HepG2 (cell line): ENCODE results near the gene AKAP12. TPM values are rescaled to one million over a fixed set of nuclear protein-coding genes. Genes with fewer than 3 reads are reported as not detected.

ENCODE experiments used
- ATAC-seq: fragments of 200-7000 bp; cut with Tn5 transposase; 3 replicates; pipeline ENCODE4 v1.9.1; 2020; ENCODE audit warnings: mild to moderate bottlenecking, moderate library complexity
- BruUV-seq: library from RNA; stranded (reverse); fragments of 400-500 nt; replicated peaks from 2 replicates; lab custom pipeline; 2021; lab: Mats Ljungman, UMichigan
- CTCF ChIA-PET: fragments of 300-600 bp; formaldehyde crosslinking; extraction: SDS; loops from one replicate; lab custom pipeline; 2021; ENCODE audit warnings: low total read pairs, inconsistent platforms, low intra/inter-chr PET ratio; lab: Yijun Ruan, JAX
- POLR2A ChIA-PET: fragments of 350-600 bp; sonication (Branson Sonifier 250); formaldehyde crosslinking; loops from one replicate; lab custom pipeline; 2020; ENCODE audit warnings: antibody characterized with exemption, inconsistent platforms; lab: Yijun Ruan, JAX
- DNase-seq: peaks from one replicate; pipeline ENCODE4 v3.0.0-alpha.2; 2015; ENCODE audit warnings: low spot score
- FAIRE-seq: peaks from 3 replicates; lab custom pipeline; 2011; peaks lifted over from hg19 to GRCh38; lab: Jason Lieb, UNC
- H2AFZ ChIP-seq: one replicate; pipeline ENCODE4 v1.6.1; 2011; ENCODE audit warnings: low read length, inconsistent platforms
- H3K27ac ChIP-seq: fragments of 300-600 bp; 3 replicates; pipeline ENCODE4 v1.8.0; 2011; ENCODE audit warnings: mixed run types, mild to moderate bottlenecking, mixed read lengths, low read length, inconsistent platforms; ENCODE audit not compliant: insufficient read depth; ENCODE audit errors: extremely low read length
- H3K27me3 ChIP-seq, 2 experiments: fragments of 200-600 bp in 1 of 2; 2 replicates in 1 of 2; 3 replicates in 1 of 2; pipeline versions ENCODE4 v1.6.0 to v1.8.0; 2011; ENCODE audit warnings: low read length in 2 of 2, mild to moderate bottlenecking in 2 of 2, moderate library complexity in 2 of 2, inconsistent platforms in 1 of 2; ENCODE audit not compliant: insufficient read depth in 2 of 2, control insufficient read depth in 1 of 2
- H3K36me3 ChIP-seq, 2 experiments: fragments of 200-600 bp in 1 of 2; replicated peaks in 1 of 2; 2 replicates in 1 of 2; 3 replicates in 1 of 2; pipeline versions ENCODE4 v1.5.1 to v1.8.0; 2011; ENCODE audit warnings: low read length in 2 of 2, inconsistent platforms in 1 of 2; ENCODE audit not compliant: insufficient read depth in 2 of 2, control insufficient read depth in 1 of 2
- H3K4me1 ChIP-seq: 2 replicates; pipeline ENCODE4 v1.5.1; 2012; ENCODE audit warnings: low read length, inconsistent platforms; ENCODE audit not compliant: insufficient read depth
- H3K4me2 ChIP-seq: 2 replicates; pipeline ENCODE4 v1.6.0; 2011; ENCODE audit warnings: low read depth, low read length, inconsistent platforms
- H3K4me3 ChIP-seq, 3 experiments: fragments of 200-600 bp in 1 of 3; sonication (generic), shearing (Covaris generic) in 1 of 3; replicated peaks in 1 of 3; 2 replicates each; pipeline ENCODE4 v1.5.1; 2011 to 2016; ENCODE audit warnings: low read length in 3 of 3, inconsistent platforms in 2 of 3, low read depth in 2 of 3, mild to moderate bottlenecking in 2 of 3, control low read depth in 1 of 3, mixed read lengths in 1 of 3; ENCODE audit not compliant: insufficient read depth in 1 of 3
- H3K79me2 ChIP-seq: one replicate; pipeline ENCODE4 v1.6.1; 2011; ENCODE audit warnings: low read length, inconsistent platforms; ENCODE audit not compliant: insufficient read depth
- H3K9ac ChIP-seq: 2 replicates; pipeline ENCODE4 v1.6.0; 2011; ENCODE audit warnings: mild to moderate bottlenecking, low read depth, low read length, inconsistent platforms; ENCODE audit not compliant: insufficient read depth
- H3K9me3 ChIP-seq: 2 replicates; pipeline ENCODE4 v1.5.1; 2012; ENCODE audit warnings: mild to moderate bottlenecking, low read length
- H4K20me1 ChIP-seq: 2 replicates; pipeline ENCODE4 v1.6.0; 2011; ENCODE audit warnings: inconsistent platforms, mild to moderate bottlenecking, low read length, moderate library complexity; ENCODE audit not compliant: insufficient read depth
- ADNP ChIP-seq: sonication (generic); formaldehyde crosslinking; IDR thresholded peaks from 2 replicates; pipeline ENCODE4 v1.4.0; 2020; ENCODE audit warnings: missing genetic modification reagents
- EEA1 ChIP-seq: sonication (generic); formaldehyde crosslinking; IDR thresholded peaks from 2 replicates; pipeline ENCODE4 v1.5.1; 2020; ENCODE audit warnings: mild to moderate bottlenecking, missing genetic modification reagents, borderline replicate concordance
- GABPB1 ChIP-seq: IDR thresholded peaks from 2 replicates; pipeline ENCODE4 v1.6.1; 2016; ENCODE audit warnings: mild to moderate bottlenecking, missing genetic modification reagents, moderate library complexity, missing compliant biosample characterization
- HNF4A ChIP-seq: sonication (generic); formaldehyde crosslinking; IDR thresholded peaks from 2 replicates; pipeline ENCODE4 v1.4.0; 2020; ENCODE audit warnings: missing genetic modification reagents
- ZFYVE20 ChIP-seq: sonication (generic); formaldehyde crosslinking; IDR thresholded peaks from 2 replicates; pipeline ENCODE4 v1.8.0; 2023; ENCODE audit warnings: low read depth, mild to moderate bottlenecking, moderate library complexity, missing genetic modification reagents, borderline replicate concordance
- ZNF121 ChIP-seq: sonication (generic); formaldehyde crosslinking; IDR thresholded peaks from 2 replicates; pipeline ENCODE4 v1.5.0; 2020; ENCODE audit warnings: mild to moderate bottlenecking, missing genetic modification reagents
- ZNF598 ChIP-seq: sonication (generic); formaldehyde crosslinking; IDR thresholded peaks from 2 replicates; pipeline ENCODE4 v1.5.1; 2020; ENCODE audit warnings: mild to moderate bottlenecking, missing genetic modification reagents, borderline replicate concordance
- ZNF605 ChIP-seq: sonication (generic); formaldehyde crosslinking; IDR thresholded peaks from 2 replicates; pipeline ENCODE4 v1.8.0; 2022; ENCODE audit warnings: mild to moderate bottlenecking, missing genetic modification reagents
- WGBS: methylation state at CpG from one replicate; pipeline ENCODE4 v1.1.6; 2017; ENCODE audit warnings: low lambda C conversion rate; 5-methylcytosine and 5-hydroxymethylcytosine counted together
- in situ Hi-C: cut with HindIII; loops from 2 replicates; pipeline ENCODE4 v1.10.0; 2017; ENCODE audit warnings: low pct_unique_long_range_greater_than_20kb; ENCODE audit not compliant: extremely low pct_ligation_motif_present
- intact Hi-C: fragments of 100-400 bp; cut with micrococcal nuclease; formaldehyde crosslinking; loops from one replicate; pipeline ENCODE4 v1.10.0; 2022; ENCODE audit not compliant: unreplicated experiment
- polyA plus RNA-seq, 8 experiments: library from polyadenylated mRNA; depleted of rRNA in 3 of 8; stranded (reverse) in 7 of 8; unstranded in 1 of 8; fragments of >200 nt; fragmentation: Illumina TruSeq in 4 of 8; extraction: Trizol in 4 of 8; gene quantifications; 2 replicates each; pipeline versions ENCODE4 v1.2.1 to v1.2.3, GENCODE V29; 2011 to 2016; ENCODE audit warnings: low read depth in 4 of 8, missing spikeins in 1 of 8, mixed read lengths in 1 of 8; ENCODE audit not compliant: insufficient read depth in 1 of 8
- total RNA-seq, 5 experiments: library from RNA; depleted of rRNA; stranded (reverse); fragments of >200 nt; fragmentation: Illumina TruSeq; extraction: Trizol; gene quantifications; 2 replicates each; pipeline ENCODE4 v1.2.3, GENCODE V29; 2016; ENCODE audit warnings: low read depth in 1 of 5
- TF ChIP-seq, protein P1 (sequence below): sonication (generic); formaldehyde crosslinking; IDR thresholded peaks from 2 replicates; pipeline ENCODE4 v1.5.0; 2020; ENCODE audit warnings: missing genetic modification reagents, mild to moderate bottlenecking, borderline replicate concordance

The AKAP12 gene
- total and polyA plus RNA-seq, 2 of the 13 experiments (the other 11 are each of a cell fraction or from before 2014, with no cell fraction given): 10.6 to 19.0 TPM

DNA sequence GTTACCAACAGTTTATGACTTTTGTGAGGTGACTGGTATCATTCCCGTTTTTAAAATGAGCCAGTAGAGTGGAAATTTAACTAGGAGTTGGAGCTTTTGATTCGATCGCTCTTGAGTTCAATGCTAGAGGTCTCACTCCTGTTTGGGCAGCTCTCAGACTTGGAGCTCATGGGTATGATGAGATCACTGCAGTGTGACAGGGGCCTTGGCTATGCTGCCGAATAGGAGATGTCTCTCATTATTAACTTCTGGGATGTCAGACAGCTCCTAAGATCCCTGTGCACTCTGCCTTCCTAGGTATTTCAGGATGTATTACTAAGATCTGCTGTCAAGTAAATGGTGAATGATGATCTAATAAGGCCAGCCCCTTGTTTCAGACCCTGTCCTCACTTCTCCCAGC lies 20.4 kb downstream of the AKAP12 start:
- Histone ChIP-seq H3K9me3 (no peaks in the 10 kb centered on the region), H3K27me3 (no peaks in the 10 kb centered on the region), H3K4me2 (no peak overlapping the region), H3K4me3 (no peak overlapping the region), H3K79me2 (no peaks in the 10 kb centered on the region), H3K9ac (no peak overlapping the region), H3K36me3 (no peaks in the 10 kb centered on the region), H3K4me1 (peaks cover 6% of the 10 kb centered on the region), H3K27ac (no peak overlapping the region), H2AFZ (no peak overlapping the region), H4K20me1 (no peaks in the 10 kb centered on the region)
- 60% methylated on average over 4 of the region's 4 CpGs for WGBS
- FAIRE-seq (no peak), ATAC-seq (peak; percentile 43; the same call in 2 of the 3 replicates), DNase-seq (no peak)
- CTCF ChIA-PET: no interaction called here
- POLR2A ChIA-PET: no interaction called here
- BruUV-seq: no TSS peak
- in situ Hi-C loops: no loop called here
- intact Hi-C loops: no loop called here
- TF ChIP-seq ZNF605 (CRISPR knock-in tag) (no peak), HNF4A (CRISPR knock-in tag) (no peak), GABPB1 (CRISPR knock-in tag) (no peak), ZFYVE20 (CRISPR knock-in tag) (no peak), ADNP (no peak), EEA1 (CRISPR knock-in tag) (no peak)
- TF ChIP-seq, protein P1, sequence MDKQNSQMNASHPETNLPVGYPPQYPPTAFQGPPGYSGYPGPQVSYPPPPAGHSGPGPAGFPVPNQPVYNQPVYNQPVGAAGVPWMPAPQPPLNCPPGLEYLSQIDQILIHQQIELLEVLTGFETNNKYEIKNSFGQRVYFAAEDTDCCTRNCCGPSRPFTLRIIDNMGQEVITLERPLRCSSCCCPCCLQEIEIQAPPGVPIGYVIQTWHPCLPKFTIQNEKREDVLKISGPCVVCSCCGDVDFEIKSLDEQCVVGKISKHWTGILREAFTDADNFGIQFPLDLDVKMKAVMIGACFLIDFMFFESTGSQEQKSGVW: no peak

DNA sequence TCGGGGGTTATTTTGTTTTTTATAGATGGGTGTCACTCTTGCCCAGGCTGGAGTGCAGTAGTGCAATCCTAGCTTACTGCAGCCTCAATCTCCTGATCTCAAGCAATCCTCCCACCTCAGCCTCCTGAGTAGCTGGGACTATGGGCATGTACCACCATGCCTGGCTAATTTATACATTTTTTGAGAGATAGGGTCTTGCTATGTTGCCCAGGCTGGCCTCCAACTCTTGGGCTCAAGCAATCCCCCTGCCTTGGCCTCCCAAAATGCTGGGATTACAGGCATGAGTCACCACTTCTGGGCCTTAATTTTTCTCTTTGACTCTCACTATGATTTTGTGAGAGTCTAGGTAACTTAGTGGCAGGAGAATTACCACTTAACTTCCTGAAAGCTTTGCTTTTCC lies 23.3 kb downstream of the AKAP12 start:
- no TSS peak for BruUV-seq
- DNase-seq (no peak), ATAC-seq (no peak), FAIRE-seq (no peak)
- H3K36me3 ChIP-seq: no peaks in the 10 kb centered on the region
- ChIA-PET POLR2A (no interaction called here), CTCF (no interaction called here)
- H3K27me3 ChIP-seq: no peaks in the 10 kb centered on the region
- H3K27ac ChIP-seq: no peak overlapping the region
- intact Hi-C loops (no loop called here), in situ Hi-C loops (no loop called here)
- H3K79me2 ChIP-seq: no peaks in the 10 kb centered on the region
- TF ChIP-seq ZNF598 (CRISPR knock-in tag) (no peak), ZNF121 (CRISPR knock-in tag) (peak; percentile 63; the same call in 1 of the 2 replicates)
- H3K9ac ChIP-seq: no peak overlapping the region
- H3K4me2 ChIP-seq: no peak overlapping the region
- H3K9me3 ChIP-seq: no peaks in the 10 kb centered on the region
- WGBS: 28% methylated on average over 1 of the region's 1 CpG
- H4K20me1 ChIP-seq: no peaks in the 10 kb centered on the region
- H2AFZ ChIP-seq: no peak overlapping the region
- H3K4me3 ChIP-seq: no peak overlapping the region
- peaks cover 14% of the 10 kb centered on the region for H3K4me1 ChIP-seq
